ENCODE measurements around the gene FEM1B.

Gene FEM1B

DNA sequence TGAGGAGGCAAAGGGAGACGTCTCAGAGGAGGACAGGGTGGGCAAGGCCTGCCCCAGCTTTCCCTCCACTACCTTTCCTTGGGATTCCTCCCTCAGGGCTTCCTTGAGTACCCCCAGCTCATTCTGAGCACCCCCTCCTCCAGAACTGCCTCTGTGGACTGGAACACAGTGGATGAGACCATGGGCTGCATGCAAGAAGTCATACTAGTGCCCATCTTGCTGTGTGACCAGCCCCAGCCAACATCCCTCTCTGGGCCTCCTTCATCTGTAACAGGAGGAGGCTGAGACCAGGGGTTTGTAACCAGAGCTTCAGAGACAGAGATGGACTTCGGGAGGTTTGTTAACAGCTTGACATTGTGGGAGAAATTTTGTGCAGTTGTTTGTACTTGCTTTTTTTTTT lies 25.6 kb downstream of the FEM1B start:
- no peak for DNase-seq (ENCODE audit: low read depth in 1 of 2, low spot score in 1 of 2)
- no peaks in the 10 kb centered on the region for H3K27me3 ChIP-seq (ENCODE audit: insufficient read depth, poor library complexity, severe bottlenecking)
- H3K4me3 ChIP-seq (replicated peaks; ENCODE audit: insufficient read depth, low read length): no peak overlapping the region
- H3K27ac ChIP-seq (replicated peaks): no peak overlapping the region
- TF ChIP-seq POLR2AphosphoS5 (IDR thresholded peaks at IDR 0.05; ENCODE audit: low read depth) (no peak), GABPA (IDR thresholded peaks at IDR 0.05; ENCODE audit: low read depth) (no peak), SPI1 (IDR thresholded peaks at IDR 0.05; ENCODE audit: borderline replicate concordance, low read depth) (no peak)
- TF ChIP-seq, protein P1, sequence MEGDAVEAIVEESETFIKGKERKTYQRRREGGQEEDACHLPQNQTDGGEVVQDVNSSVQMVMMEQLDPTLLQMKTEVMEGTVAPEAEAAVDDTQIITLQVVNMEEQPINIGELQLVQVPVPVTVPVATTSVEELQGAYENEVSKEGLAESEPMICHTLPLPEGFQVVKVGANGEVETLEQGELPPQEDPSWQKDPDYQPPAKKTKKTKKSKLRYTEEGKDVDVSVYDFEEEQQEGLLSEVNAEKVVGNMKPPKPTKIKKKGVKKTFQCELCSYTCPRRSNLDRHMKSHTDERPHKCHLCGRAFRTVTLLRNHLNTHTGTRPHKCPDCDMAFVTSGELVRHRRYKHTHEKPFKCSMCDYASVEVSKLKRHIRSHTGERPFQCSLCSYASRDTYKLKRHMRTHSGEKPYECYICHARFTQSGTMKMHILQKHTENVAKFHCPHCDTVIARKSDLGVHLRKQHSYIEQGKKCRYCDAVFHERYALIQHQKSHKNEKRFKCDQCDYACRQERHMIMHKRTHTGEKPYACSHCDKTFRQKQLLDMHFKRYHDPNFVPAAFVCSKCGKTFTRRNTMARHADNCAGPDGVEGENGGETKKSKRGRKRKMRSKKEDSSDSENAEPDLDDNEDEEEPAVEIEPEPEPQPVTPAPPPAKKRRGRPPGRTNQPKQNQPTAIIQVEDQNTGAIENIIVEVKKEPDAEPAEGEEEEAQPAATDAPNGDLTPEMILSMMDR (IDR thresholded peaks at IDR 0.05; ENCODE audit: insufficient read depth, low read length): no peak
- TF ChIP-seq, protein P2, sequence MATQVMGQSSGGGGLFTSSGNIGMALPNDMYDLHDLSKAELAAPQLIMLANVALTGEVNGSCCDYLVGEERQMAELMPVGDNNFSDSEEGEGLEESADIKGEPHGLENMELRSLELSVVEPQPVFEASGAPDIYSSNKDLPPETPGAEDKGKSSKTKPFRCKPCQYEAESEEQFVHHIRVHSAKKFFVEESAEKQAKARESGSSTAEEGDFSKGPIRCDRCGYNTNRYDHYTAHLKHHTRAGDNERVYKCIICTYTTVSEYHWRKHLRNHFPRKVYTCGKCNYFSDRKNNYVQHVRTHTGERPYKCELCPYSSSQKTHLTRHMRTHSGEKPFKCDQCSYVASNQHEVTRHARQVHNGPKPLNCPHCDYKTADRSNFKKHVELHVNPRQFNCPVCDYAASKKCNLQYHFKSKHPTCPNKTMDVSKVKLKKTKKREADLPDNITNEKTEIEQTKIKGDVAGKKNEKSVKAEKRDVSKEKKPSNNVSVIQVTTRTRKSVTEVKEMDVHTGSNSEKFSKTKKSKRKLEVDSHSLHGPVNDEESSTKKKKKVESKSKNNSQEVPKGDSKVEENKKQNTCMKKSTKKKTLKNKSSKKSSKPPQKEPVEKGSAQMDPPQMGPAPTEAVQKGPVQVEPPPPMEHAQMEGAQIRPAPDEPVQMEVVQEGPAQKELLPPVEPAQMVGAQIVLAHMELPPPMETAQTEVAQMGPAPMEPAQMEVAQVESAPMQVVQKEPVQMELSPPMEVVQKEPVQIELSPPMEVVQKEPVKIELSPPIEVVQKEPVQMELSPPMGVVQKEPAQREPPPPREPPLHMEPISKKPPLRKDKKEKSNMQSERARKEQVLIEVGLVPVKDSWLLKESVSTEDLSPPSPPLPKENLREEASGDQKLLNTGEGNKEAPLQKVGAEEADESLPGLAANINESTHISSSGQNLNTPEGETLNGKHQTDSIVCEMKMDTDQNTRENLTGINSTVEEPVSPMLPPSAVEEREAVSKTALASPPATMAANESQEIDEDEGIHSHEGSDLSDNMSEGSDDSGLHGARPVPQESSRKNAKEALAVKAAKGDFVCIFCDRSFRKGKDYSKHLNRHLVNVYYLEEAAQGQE (IDR thresholded peaks at IDR 0.05; ENCODE audit: insufficient replicate concordance, low read depth): no peak

DNA sequence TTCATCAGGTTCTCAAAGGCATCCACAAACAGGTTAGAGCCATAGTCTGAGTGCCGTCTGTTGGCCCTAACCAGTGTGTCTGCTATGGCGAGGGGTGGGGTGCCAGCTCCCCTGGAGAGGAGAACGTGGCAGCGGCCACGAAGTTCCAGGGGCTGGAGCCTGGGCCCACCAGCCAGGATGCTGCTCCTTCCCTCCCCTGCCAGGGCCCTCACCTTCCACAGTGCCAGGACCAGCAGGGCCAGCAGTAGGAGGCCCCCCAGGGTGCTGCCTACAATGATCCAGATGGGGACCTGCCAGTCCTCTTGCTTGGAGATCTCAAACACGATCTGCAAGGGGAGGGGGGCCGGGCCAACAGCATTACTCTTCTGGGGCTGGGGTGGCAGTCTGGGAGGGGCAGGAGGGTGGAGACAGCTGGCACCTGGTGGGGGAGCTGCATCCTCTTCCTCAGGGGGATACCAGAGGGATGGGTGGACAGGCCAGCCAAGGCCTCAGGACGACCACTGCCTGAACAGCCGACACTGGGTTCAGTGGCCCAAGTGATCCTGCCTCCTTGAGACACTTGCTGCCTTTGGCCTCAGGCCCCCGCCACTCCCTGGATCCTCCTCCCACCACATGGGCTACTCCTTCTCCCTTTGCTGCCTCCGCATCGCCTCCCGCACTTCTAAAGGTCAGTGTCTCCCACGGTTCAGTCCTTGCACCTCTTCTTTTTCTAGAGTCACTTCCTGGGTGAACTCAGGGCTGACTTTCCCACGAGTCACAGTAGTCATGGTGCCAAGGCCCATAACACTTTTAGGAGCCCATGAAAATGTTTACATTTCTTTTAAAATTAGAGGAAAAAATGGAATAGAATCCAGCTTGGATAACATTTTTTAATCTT lies 26.3 kb downstream of the FEM1B start:
- no peak for TF ChIP-seq POLR2AphosphoS5 (IDR thresholded peaks at IDR 0.05; ENCODE audit: low read depth)
- no peak for TF ChIP-seq SPI1 (IDR thresholded peaks at IDR 0.05; ENCODE audit: borderline replicate concordance, low read depth)
- TF ChIP-seq, protein P2 (IDR thresholded peaks at IDR 0.05; ENCODE audit: insufficient replicate concordance, low read depth): no peak
- TF ChIP-seq GABPA (IDR thresholded peaks at IDR 0.05; ENCODE audit: low read depth): no peak
- TF ChIP-seq, protein P1 (IDR thresholded peaks at IDR 0.05; ENCODE audit: insufficient read depth, low read length): no peak
- H3K4me3 ChIP-seq (replicated peaks; ENCODE audit: insufficient read depth, low read length): no peak overlapping the region
- no peaks in the 10 kb centered on the region for H3K27me3 ChIP-seq (ENCODE audit: insufficient read depth, poor library complexity, severe bottlenecking)
- DNase-seq (ENCODE audit: low read depth in 1 of 2, low spot score in 1 of 2): no peak
- no peak overlapping the region for H3K27ac ChIP-seq (replicated peaks)

DNA sequence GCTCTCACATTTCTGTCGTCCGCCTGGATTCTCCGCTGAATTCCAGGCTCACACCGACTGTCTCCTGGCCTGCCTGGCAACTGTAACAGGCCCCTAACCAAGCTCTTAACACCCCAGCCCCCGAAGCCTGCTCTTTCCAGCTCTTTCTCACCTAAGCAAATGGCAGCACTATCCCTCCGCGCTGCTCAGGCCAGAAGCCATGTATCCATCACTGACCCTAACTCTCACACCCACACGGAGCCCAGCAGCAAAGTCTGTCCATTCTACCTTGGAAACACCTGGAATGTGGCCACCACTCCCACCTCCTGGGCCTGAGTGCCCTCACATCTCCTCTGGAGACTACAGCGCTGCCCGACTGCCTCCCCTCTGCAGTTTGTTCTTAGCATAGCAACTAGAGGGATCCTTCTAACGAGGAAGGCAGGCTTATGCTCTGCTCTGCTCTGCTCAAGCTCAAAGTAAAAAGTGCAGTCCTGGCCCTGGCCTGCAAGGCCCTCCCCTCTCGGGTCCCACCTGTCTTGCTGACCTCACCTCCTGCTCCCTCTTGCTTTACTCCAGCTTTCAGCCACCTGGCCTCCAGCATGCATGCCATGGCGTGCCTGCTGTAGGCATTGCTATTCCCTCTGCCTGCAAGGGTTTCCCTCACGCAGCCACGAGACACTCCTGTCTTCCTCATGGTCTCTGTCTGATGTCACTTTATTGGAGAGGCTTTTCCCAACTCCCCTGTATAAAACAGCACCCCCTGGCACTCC lies 27.2 kb downstream of the FEM1B start:
- no peak overlapping the region for H3K27ac ChIP-seq (replicated peaks)
- H3K4me3 ChIP-seq (replicated peaks; ENCODE audit: insufficient read depth, low read length): no peak overlapping the region
- no peak for DNase-seq (ENCODE audit: low read depth in 1 of 2, low spot score in 1 of 2)
- no peaks in the 10 kb centered on the region for H3K27me3 ChIP-seq (ENCODE audit: insufficient read depth, poor library complexity, severe bottlenecking)
- TF ChIP-seq POLR2AphosphoS5 (IDR thresholded peaks at IDR 0.05; ENCODE audit: low read depth): no peak
- no peak for TF ChIP-seq GABPA (IDR thresholded peaks at IDR 0.05; ENCODE audit: low read depth)
- TF ChIP-seq, protein P2 (IDR thresholded peaks at IDR 0.05; ENCODE audit: insufficient replicate concordance, low read depth): no peak
- TF ChIP-seq SPI1 (IDR thresholded peaks at IDR 0.05; ENCODE audit: borderline replicate concordance, low read depth): no peak
- TF ChIP-seq, protein P1 (IDR thresholded peaks at IDR 0.05; ENCODE audit: insufficient read depth, low read length): no peak
